Bone marrow (tissue), 2 donors: ENCODE results near the gene POLDIP2.

Experiments
- DNase-seq, 2 donors: peaks; one replicate each; lab custom pipeline; 2025; lab: John Stamatoyannopoulos, UW

The POLDIP2 gene

DNA sequence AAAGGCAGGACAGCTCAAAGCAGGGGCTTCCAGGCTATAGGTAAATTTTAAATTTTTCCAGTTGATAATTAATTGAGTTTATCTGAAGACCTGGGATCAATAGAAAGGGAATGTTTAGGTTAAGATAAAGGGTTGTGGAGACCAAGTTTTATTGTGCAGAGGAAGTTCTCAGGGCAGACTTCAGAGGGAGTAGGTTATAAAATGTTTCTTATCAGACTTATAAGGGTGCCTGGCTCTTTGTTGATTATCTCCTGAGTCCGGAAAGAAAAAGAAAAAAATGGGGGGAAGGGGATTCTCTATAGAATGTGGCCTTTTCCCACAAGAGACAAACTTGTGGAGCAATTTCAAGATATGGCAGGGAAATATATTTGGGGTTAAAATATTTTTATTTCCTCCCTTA, 32.8 kb upstream of the POLDIP2 start:
- DNase-seq, result no peak

GRCh38 chr17:28388106-28388505, 30.8 kb upstream of the POLDIP2 start:
- DNase-seq, result no peak

GRCh38 chr17:28386391-28386790, 29.1 kb upstream of the POLDIP2 start:
- DNase-seq, result no peak

DNA sequence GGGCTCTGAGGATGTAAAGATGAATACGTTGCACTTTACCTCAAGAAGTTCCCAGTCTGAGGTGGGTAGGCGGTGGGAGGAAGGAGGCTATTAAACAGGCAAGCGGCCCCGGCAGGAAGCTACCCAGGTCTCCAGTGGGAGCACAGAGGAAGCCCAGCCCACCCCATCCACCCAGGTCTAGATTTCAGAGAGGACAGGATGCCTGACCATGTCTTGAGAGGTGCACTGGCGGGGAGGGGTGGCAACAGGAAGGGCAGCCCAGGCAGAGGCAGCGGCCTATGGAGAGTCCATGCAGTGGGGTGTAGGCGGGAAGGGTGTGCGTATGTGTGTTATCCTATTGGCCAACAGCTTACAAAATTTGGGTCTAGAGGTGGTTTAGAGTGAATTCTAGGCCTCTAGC, 28.1 kb upstream of the POLDIP2 start:
- DNase-seq, result no peak

DNA sequence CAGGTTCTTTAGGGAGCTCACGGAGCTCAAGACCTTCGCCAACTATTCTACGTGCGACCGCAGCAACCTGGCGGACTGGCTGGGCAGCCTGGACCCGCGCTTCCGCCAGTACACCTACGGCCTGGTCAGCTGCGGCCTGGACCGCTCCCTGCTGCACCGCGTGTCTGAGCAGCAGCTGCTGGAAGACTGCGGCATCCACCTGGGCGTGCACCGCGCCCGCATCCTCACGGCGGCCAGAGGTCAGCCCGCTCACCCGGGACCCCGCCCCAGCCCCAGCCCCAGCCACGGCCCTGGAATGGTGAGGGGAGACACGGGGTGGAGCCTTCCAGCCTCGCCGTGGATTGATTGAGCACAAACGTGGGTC, 27.7 kb upstream of the POLDIP2 start:
- DNase-seq, result no peak

- DNase-seq, result peak; percentile 18 to 50
Measured at GRCh38 chr17:28384281-28385036, 27.1 kb upstream of the POLDIP2 start.

GRCh38 chr17:28381141-28381825, 24.0 kb upstream of the POLDIP2 start:
- no peak for DNase-seq

GRCh38 chr17:28379814-28380801, 22.8 kb upstream of the POLDIP2 start:
- peak in 1 of 2 donors; percentile 7 for DNase-seq

DNA sequence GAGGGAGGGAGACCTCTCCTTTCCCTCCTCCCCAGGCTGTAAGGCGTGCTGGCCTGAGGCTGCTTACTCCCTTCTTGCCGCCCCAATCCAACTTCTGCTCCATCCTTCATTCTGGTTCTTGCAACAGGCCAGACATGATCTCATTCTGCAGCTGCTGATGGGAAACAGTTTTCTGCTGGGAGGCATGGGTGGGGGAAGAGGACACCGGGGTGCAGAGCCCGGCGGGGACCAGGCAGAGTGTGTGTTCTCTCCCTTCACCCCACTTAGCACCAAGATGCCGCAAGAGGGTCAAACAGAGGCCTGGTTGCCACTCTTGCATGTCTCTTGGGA, 15.6 kb upstream of the POLDIP2 start:
- DNase-seq, result no peak

GRCh38 chr17:28372203-28372944, 15.0 kb upstream of the POLDIP2 start:
- no peak for DNase-seq

DNA sequence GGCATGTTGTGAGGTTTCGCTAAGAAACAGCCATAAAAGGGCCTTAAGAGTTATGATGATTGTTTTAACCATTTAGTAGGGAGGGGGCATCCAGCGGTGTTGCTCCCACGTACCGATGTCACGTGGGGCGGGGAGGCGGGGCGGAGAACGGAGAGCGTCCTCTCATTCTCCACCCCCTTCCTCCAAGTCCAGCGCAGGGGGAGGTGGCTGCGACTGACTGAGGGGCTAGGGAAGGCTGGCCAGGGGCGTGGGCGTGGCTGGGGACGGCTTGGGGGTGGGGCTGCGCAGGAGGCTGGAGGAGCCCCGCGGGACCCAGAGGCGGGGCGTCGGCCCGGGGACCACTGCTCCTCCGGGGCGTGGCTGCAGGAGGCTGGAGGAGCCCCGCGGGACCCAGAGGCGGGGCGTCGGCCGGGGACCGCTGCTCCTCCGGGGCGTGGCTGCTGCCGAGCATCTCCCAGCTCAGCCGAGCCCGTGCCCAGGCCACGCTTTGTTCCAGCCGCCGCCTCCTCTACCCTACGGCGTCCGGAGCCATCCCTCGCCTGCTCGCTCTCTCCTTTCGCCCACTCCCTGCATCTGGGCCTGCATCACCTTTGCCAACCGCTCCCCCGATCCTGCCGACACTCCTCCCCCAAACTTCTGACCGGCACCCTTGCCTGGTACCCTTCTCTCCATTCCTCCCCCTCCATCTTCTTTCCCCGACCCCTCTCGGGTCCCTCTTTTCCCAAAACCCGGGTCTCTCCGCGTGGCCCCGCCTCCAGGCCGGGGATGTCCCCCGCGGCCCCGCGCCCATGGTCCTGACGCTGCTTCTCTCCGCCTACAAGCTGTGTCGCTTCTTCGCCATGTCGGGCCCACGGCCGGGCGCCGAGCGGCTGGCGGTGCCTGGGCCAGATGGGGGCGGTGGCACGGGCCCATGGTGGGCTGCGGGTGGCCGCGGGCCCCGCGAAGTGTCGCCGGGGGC, 14.2 kb upstream of the POLDIP2 start, which contains the start of gene SARM1:
SARM1 (plus strand) TSS at position 450 of the 958 bp plus-strand sequence; CDS start at position 789, 339 bp downstream.
- DNase-seq, result peak; percentile 66 to 70

DNA sequence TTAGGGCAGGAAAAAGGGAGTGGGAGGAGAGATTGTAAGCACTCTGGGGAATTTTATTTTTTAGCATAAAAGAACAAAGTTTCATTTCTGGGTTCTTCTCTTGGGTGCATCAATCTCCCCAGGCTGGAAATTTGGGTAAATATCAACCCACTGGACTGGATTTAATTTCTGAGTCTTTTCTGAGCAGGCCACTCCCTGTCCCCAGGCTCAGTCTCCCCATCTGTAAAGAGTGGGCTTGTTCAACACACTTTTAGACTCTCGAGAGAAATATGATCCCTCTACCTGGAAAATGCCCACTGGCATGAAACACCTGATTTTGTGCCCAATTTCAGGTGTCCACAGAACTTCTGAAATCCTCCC, 13.4 kb upstream of the POLDIP2 start:
- no peak for DNase-seq

DNA sequence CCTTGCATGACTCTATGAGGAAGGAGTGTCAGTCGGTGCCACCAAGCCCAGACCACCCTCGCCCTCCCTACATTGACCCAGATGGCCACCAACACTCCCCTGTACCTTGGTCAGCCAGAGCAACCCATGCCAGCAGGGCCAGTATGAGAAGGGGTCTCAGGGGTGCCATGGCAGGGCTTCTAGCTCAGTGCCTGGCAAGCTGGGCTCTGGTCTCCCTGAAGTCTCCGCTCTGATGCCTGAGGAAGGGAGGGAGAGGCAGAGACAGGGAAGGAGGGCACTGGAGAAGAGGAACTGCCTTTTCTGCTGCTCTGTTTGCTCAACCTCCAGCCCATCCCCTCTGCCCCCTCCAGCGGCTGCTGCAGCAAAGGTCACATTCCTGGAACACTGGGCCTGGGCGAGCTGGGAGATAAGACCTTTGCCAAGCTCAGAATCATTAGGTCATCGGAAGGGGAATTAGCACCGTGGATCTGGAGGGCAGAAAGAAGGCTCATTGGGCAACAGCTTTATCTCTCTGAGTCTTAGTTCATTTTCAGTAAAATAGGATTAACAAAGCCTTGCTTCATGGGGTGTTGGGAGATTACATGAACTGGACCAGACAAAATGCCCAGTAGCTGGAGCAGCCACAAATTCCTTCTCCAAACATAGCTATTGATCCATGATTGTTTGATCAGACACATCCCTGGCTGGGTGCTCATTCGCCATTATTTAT, 12.9 kb upstream of the POLDIP2 start, which contains the start of gene VTN:
VTN (minus strand) TSS at position 273 of the 709 bp plus-strand sequence; CDS start at position 169, 104 bp downstream.
- DNase-seq, result no peak

DNA sequence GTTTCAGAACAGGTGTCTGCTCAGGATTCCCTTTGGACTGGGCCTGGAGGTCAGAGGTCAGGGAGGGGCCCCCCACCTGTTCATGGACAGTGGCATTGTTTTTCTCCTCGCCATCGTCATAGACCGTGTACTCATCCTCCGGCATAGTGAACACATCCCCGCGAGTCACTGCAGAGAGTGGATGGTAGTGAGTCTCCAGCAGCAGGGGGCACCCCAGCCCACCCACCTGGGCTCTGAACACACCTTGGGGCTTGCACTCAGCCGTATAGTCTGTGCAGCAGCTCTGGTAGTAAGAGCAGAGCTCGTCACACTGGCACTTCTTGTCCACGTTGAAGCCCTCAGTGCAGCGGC, 12.3 kb upstream of the POLDIP2 start:
- DNase-seq, result no peak

- no peak for DNase-seq
Measured at GRCh38 chr17:28368915-28369683, 11.8 kb upstream of the POLDIP2 start.

- no peak for DNase-seq
Measured at GRCh38 chr17:28368306-28368831, 11.0 kb upstream of the POLDIP2 start.

DNA sequence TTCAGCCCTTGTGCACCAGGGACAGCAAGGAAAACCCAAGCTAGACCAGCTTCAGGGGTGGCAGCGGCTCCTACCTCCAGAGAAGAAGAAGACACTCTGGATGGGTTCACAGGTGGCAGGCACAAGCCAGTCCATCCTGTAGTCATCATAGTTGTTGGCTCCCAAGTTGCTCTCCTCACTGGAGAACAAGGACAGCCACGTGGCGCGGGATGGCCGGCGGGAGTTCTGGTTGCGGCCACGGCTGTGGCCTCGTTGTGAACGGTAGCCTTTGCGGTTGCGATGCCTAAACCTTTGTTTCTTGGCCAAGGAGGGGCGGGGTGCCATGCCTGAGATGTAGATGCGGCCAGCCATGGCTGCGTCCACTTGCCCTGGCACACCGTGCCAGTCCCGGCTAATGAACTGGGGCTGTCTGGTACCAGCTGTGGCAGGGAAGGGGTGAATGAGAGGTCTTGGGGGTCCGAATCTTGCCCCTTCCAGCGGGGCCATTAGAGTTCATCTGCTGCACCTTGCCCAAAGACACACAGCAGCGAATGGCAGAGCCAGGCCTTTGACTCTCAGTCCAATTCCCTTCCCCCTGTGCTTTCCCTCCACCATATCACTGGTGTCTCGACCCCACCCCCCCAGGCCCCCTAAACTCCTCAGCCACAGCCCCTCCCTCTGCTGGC, 10.4 kb upstream of the POLDIP2 start:
- no peak for DNase-seq

- DNase-seq, result no peak
Measured at GRCh38 chr17:28366605-28367004, 9.3 kb upstream of the POLDIP2 start.
